UCSD-AML1 (cell line): ENCODE data around the gene PDE7B.
"Not testable (repeated sequence)": the region's sequence is repeated elsewhere in the genome, so short reads cannot be mapped to it uniquely, and the experiment has no call there.

Experiments
- DNase-seq: peaks from one replicate; lab custom pipeline; 2025; ENCODE audit not compliant: unreplicated experiment; lab: John Stamatoyannopoulos, UW

PDE7B gene

GRCh38 chr6:135842618-135843392 lies 8.7 kb upstream of the PDE7B start:
- DNase-seq = no peak

GRCh38 chr6:135850882-135851281 lies 619 bp upstream of the PDE7B start:
- no peak for DNase-seq

GRCh38 chr6:135852746-135853145 lies 1.2 kb downstream of the PDE7B start:
- DNase-seq = no peak

- no peak for DNase-seq
Measured at GRCh38 chr6:135853227-135853626, 1.7 kb downstream of the PDE7B start.

- no peak for DNase-seq
Measured at GRCh38 chr6:135853986-135854385, 2.5 kb downstream of the PDE7B start.

- DNase-seq = no peak
Measured at GRCh38 chr6:135854799-135855198, 3.3 kb downstream of the PDE7B start.

GRCh38 chr6:135858931-135859330 lies 7.4 kb downstream of the PDE7B start:
- DNase-seq = no peak

GRCh38 chr6:135860361-135860760 lies 8.9 kb downstream of the PDE7B start:
- DNase-seq = no peak

GRCh38 chr6:135861189-135861588 lies 9.7 kb downstream of the PDE7B start:
- no peak for DNase-seq

- not testable (repeated sequence) for DNase-seq
Measured at GRCh38 chr6:135864929-135865328, 13.4 kb downstream of the PDE7B start.

- no peak for DNase-seq
Measured at GRCh38 chr6:135866445-135867123, 15.1 kb downstream of the PDE7B start.

GRCh38 chr6:135867332-135867731 lies 15.8 kb downstream of the PDE7B start:
- no peak for DNase-seq

- DNase-seq = no peak
Measured at GRCh38 chr6:135869857-135870256, 18.4 kb downstream of the PDE7B start.

- no peak for DNase-seq
Measured at GRCh38 chr6:135870722-135871121, 19.2 kb downstream of the PDE7B start.

- no peak for DNase-seq
Measured at GRCh38 chr6:135871296-135871695, 19.8 kb downstream of the PDE7B start.

GRCh38 chr6:135871878-135872277 lies 20.4 kb downstream of the PDE7B start:
- no peak for DNase-seq

- no peak for DNase-seq
Measured at GRCh38 chr6:135875446-135875845, 23.9 kb downstream of the PDE7B start.

- DNase-seq = no peak
Measured at GRCh38 chr6:135876058-135876457, 24.6 kb downstream of the PDE7B start.

- DNase-seq = no peak
Measured at GRCh38 chr6:135877666-135878065, 26.2 kb downstream of the PDE7B start.

GRCh38 chr6:135880066-135880972 lies 28.8 kb downstream of the PDE7B start:
- no peak for DNase-seq

- DNase-seq = no peak
Measured at GRCh38 chr6:135883045-135883444, 31.5 kb downstream of the PDE7B start.

- DNase-seq = no peak
Measured at GRCh38 chr6:135883536-135883935, 32.0 kb downstream of the PDE7B start.
